Endothelial cell of umbilical vein (primary cell): ENCODE results near the gene MAML3. TPM values are rescaled to one million over a fixed set of nuclear protein-coding genes. Genes with fewer than 3 reads are reported as not detected.

Experiments
- BruUV-seq: library from RNA; stranded (reverse); fragments of 400-500 nt; replicated peaks from 2 replicates; lab custom pipeline; 2021; lab: Mats Ljungman, UMichigan
- CTCF ChIA-PET: fragments of 300-600, 350-600 bp; sonication (Branson Sonifier 250); formaldehyde crosslinking; loops from one replicate; lab custom pipeline; 2021; ENCODE audit warnings: antibody characterized with exemption, inconsistent platforms; lab: Charles Lee
- POLR2A ChIA-PET: fragments of 300-600, 350-600 bp; sonication (Branson Sonifier 250); formaldehyde crosslinking; loops from one replicate; lab custom pipeline; 2021; ENCODE audit warnings: antibody characterized with exemption, inconsistent platforms; lab: Charles Lee
- DNase-seq: peaks from one replicate; pipeline ENCODE4 v3.0.0-alpha.2; 2011; ENCODE audit warnings: low read depth, low spot score
- FAIRE-seq: peaks from 2 replicates; lab custom pipeline; 2011; peaks lifted over from hg19 to GRCh38; lab: Jason Lieb, UNC
- H2AFZ ChIP-seq: 2 replicates; pipeline ENCODE4 v1.6.0; 2012; ENCODE audit warnings: low read depth, low read length, control low read depth, inconsistent platforms
- H3K27ac ChIP-seq: 2 replicates; pipeline ENCODE4 v1.5.1; 2011; ENCODE audit warnings: low read depth, mild to moderate bottlenecking, control low read depth, low read length, moderate library complexity; ENCODE audit not compliant: insufficient read depth
- H3K27me3 ChIP-seq, 2 experiments: 2 replicates each; pipeline versions ENCODE4 v1.6.0 to v1.6.1; 2011; ENCODE audit warnings: low read length in 2 of 2, mixed read lengths in 1 of 2; ENCODE audit not compliant: control insufficient read depth in 2 of 2, insufficient read depth in 2 of 2
- H3K36me3 ChIP-seq, 2 experiments: 2 replicates in 1 of 2; 3 replicates in 1 of 2; pipeline ENCODE4 v1.5.1; 2011; ENCODE audit warnings: low read length in 2 of 2, mild to moderate bottlenecking in 1 of 2, moderate library complexity in 1 of 2; ENCODE audit not compliant: control insufficient read depth in 2 of 2, insufficient read depth in 2 of 2; ENCODE audit errors: extremely low read depth in 1 of 2
- H3K4me1 ChIP-seq: 3 replicates; pipeline ENCODE4 v1.5.1; 2011; ENCODE audit warnings: mild to moderate bottlenecking, low read length; ENCODE audit not compliant: control insufficient read depth, insufficient read depth; ENCODE audit errors: extremely low read depth
- H3K4me2 ChIP-seq: 2 replicates; pipeline ENCODE4 v1.6.1; 2011; ENCODE audit warnings: low read length, control low read depth, mixed read lengths; ENCODE audit not compliant: insufficient read depth
- H3K4me3 ChIP-seq, 3 experiments: fragments of 200-600 bp in 1 of 3; sonication (generic), shearing (Covaris generic) in 1 of 3; replicated peaks in 1 of 3; 2 replicates each; pipeline ENCODE4 v1.5.1; 2011 to 2016; ENCODE audit warnings: control low read depth in 3 of 3, low read length in 3 of 3, mild to moderate bottlenecking in 2 of 3, inconsistent platforms in 1 of 3, low read depth in 1 of 3, moderate library complexity in 1 of 3; ENCODE audit not compliant: insufficient read depth in 1 of 3
- H3K79me2 ChIP-seq: 2 replicates; pipeline ENCODE4 v1.6.0; 2012; ENCODE audit warnings: low read length, inconsistent platforms; ENCODE audit not compliant: control insufficient read depth, insufficient read depth
- H3K9ac ChIP-seq: replicated peaks from 2 replicates; pipeline ENCODE3; 2011; ENCODE audit warnings: low read length, control low read depth; ENCODE audit not compliant: insufficient read depth; ENCODE audit errors: extremely low read depth
- H3K9me1 ChIP-seq: replicated peaks from 3 replicates; pipeline ENCODE4 v1.6.0; 2011; ENCODE audit warnings: mild to moderate bottlenecking, low read length; ENCODE audit not compliant: control insufficient read depth, insufficient read depth; ENCODE audit errors: extremely low read depth
- H3K9me3 ChIP-seq: replicated peaks from 2 replicates; pipeline ENCODE4 v1.5.1; 2012; ENCODE audit warnings: low read length, inconsistent platforms; ENCODE audit not compliant: control insufficient read depth, insufficient read depth
- H4K20me1 ChIP-seq: replicated peaks from 2 replicates; pipeline ENCODE3; 2011; ENCODE audit warnings: mild to moderate bottlenecking, low read length; ENCODE audit not compliant: control insufficient read depth, insufficient read depth; ENCODE audit errors: extremely low read depth
- CTCF ChIP-seq, 2 donors: IDR thresholded peaks; 1 replicate in 1 of 2; 2 replicates in 1 of 2; pipeline ENCODE4 v1.5.1; 2011; ENCODE audit warnings: low read length in 2 of 2, mild to moderate bottlenecking in 2 of 2, moderate library complexity in 2 of 2, control low read depth in 1 of 2, inconsistent platforms in 1 of 2, low read depth in 1 of 2; ENCODE audit not compliant: insufficient read depth in 1 of 2; ENCODE audit errors: extremely low read depth in 1 of 2
- EZH2 ChIP-seq: IDR thresholded peaks from 2 replicates; pipeline ENCODE4 v1.6.1; 2012; ENCODE audit warnings: borderline replicate concordance, low read depth, mild to moderate bottlenecking, moderate library complexity, low read length, inconsistent platforms; ENCODE audit not compliant: severe bottlenecking
- FOS ChIP-seq: IDR thresholded peaks from 2 replicates; pipeline ENCODE4 v1.6.1; 2011; ENCODE audit warnings: mild to moderate bottlenecking, low read length, moderate library complexity, borderline replicate concordance; ENCODE audit not compliant: insufficient read depth
- GATA2 ChIP-seq: IDR thresholded peaks from 2 replicates; pipeline ENCODE4 v1.7.0; 2011; ENCODE audit warnings: low read depth, mild to moderate bottlenecking, moderate library complexity, mixed read lengths, low read length; ENCODE audit not compliant: insufficient read length, insufficient read depth
- JUN ChIP-seq: IDR thresholded peaks from 2 replicates; pipeline ENCODE4 v1.6.1; 2011; ENCODE audit warnings: borderline replicate concordance, low read depth; ENCODE audit not compliant: insufficient read length, insufficient read depth
- MAX ChIP-seq: IDR thresholded peaks from 2 replicates; pipeline ENCODE4 v1.6.1; 2011; ENCODE audit not compliant: insufficient read depth, insufficient read length
- MYC ChIP-seq: IDR thresholded peaks from one replicate; pipeline ENCODE4 v1.6.1; 2011; ENCODE audit warnings: mild to moderate bottlenecking, low read depth, low read length
- POLR2A ChIP-seq: IDR thresholded peaks from 2 replicates; pipeline ENCODE4 v1.6.1; 2012; ENCODE audit warnings: low read depth, mild to moderate bottlenecking, control low read depth, low read length
- POLR2AphosphoS5 ChIP-seq: IDR thresholded peaks from 2 replicates; pipeline ENCODE4 v1.6.1; 2012; ENCODE audit warnings: low read depth, mild to moderate bottlenecking, control low read depth, low read length, moderate library complexity; ENCODE audit not compliant: insufficient read depth
- dilution Hi-C: fragments of 300-500 bp; cut with MboI; formaldehyde crosslinking; loops from one replicate; pipeline ENCODE4 v1.15.0; 2019; ENCODE audit warnings: low sequenced_read_pairs; ENCODE audit not compliant: extremely low pct_ligation_motif_present
- intact Hi-C: fragments of 100-400 bp; cut with micrococcal nuclease; formaldehyde crosslinking; loops from one replicate; pipeline ENCODE4 v1.10.0; 2022
- polyA plus RNA-seq, 4 experiments: library from polyadenylated mRNA; depleted of rRNA in 3 of 4; stranded (reverse) in 3 of 4; unstranded in 1 of 4; fragments of >200 nt; gene quantifications; 2 replicates each; pipeline versions ENCODE4 v1.2.1 to v1.2.3, GENCODE V29; 2011 to 2012; ENCODE audit warnings: missing spikeins in 1 of 4
- total RNA-seq: library from RNA; stranded (reverse); gene quantifications from 2 replicates; pipeline ENCODE4 v1.2.3, GENCODE V29; 2021

The MAML3 gene
- total and polyA plus RNA-seq, 2 donors (not counting 3 experiments of a cell fraction or from before 2014, with no cell fraction given) = 14.0 to 20.3 TPM

- Histone ChIP-seq H3K4me2 (peak overlapping the region; percentile 7), H4K20me1 (no peaks in the 10 kb centered on the region), H3K27ac (peak overlapping the region; percentile 31), H3K4me3 (no peak overlapping the region), H3K4me1 (peaks cover 26% of the 10 kb centered on the region), H3K27me3 (no peaks in the 10 kb centered on the region), H3K9me1 (no peaks in the 10 kb centered on the region), H3K9ac (peak overlapping the region; percentile 51), H3K79me2 (no peaks in the 10 kb centered on the region), H3K36me3 (no peaks in the 10 kb centered on the region), H3K9me3 (no peaks in the 10 kb centered on the region), H2AFZ (no peak overlapping the region)
- no peak for TF ChIP-seq MAX
- no peak for TF ChIP-seq MYC
- no peak for TF ChIP-seq GATA2
- TF ChIP-seq POLR2AphosphoS5 = no peak
- TF ChIP-seq CTCF (IDR thresholded peaks at IDR 0.05; ENCODE audit: extremely low read depth in 1 of 2, insufficient read depth in 1 of 2, low read depth in 1 of 2, low read length in 2 of 2) = no peak
- no peak for TF ChIP-seq EZH2
- TF ChIP-seq JUN = no peak
- no peak for TF ChIP-seq POLR2A
- no peak for TF ChIP-seq FOS
- intact Hi-C loops (loop anchor here (2.0 to 5.0 kb wide), 3 partner anchors 74 to 339 kb away; no protein-coding TSS in a partner anchor), dilution Hi-C loops (no loop called here)
- ChIA-PET CTCF (interaction anchor here (0.8 to 2.0 kb wide), 6 partner anchors 9 to 446 kb away, joined by 3 to 8 read pairs (median 4); no protein-coding TSS in a partner anchor), POLR2A (interaction anchor here (0.6 kb wide), 2 partner anchors 17 to 124 kb away, joined by 3 to 4 read pairs; no protein-coding TSS in a partner anchor)
- FAIRE-seq (peak; percentile 73), DNase-seq (peak; percentile 84)
- BruUV-seq = no TSS peak
These were observed 240.5 kb downstream of the MAML3 start for GRCh38 chr4:139913398-139913990.
